ENCODE measurements around the gene CEP19.
A peak's percentile ranks its signal among the peaks of the same experiment; 100 is the strongest.

The CEP19 gene

GRCh38 chr3:196660381-196661166, 51.5 kb downstream of the CEP19 start:
- Histone ChIP-seq H3K9ac (no peak overlapping the region), H3K27me3 (ENCODE audit: control insufficient read depth, insufficient read depth, low read length) (no peaks in the 10 kb centered on the region), H3K79me2 (no peaks in the 10 kb centered on the region), H3K4me1 (peaks cover 11% of the 10 kb centered on the region), H3K27ac (no peak overlapping the region), H3K36me3 (ENCODE audit: control insufficient read depth, insufficient read depth, low read length) (no peaks in the 10 kb centered on the region), H3K9me3 (ENCODE audit: control insufficient read depth, low read length) (no peaks in the 10 kb centered on the region), H3K4me2 (ENCODE audit: low read length) (peak overlapping the region; percentile 55), H3K4me3 (ENCODE audit: low read depth, low read length) (no peak overlapping the region), H2AFZ (no peak overlapping the region)
- no peak for TF ChIP-seq CTCF (IDR thresholded peaks at IDR 0.05)

GRCh38 chr3:196659901-196660351, 52.1 kb downstream of the CEP19 start:
- Histone ChIP-seq H3K36me3 (ENCODE audit: control insufficient read depth, insufficient read depth, low read length) (no peaks in the 10 kb centered on the region), H2AFZ (no peak overlapping the region), H3K9me3 (ENCODE audit: control insufficient read depth, low read length) (no peaks in the 10 kb centered on the region), H3K4me3 (ENCODE audit: low read depth, low read length) (no peak overlapping the region), H3K27ac (no peak overlapping the region), H3K4me1 (peaks cover 11% of the 10 kb centered on the region), H3K9ac (no peak overlapping the region), H3K27me3 (ENCODE audit: control insufficient read depth, insufficient read depth, low read length) (no peaks in the 10 kb centered on the region), H3K4me2 (ENCODE audit: low read length) (no peak overlapping the region), H3K79me2 (no peaks in the 10 kb centered on the region)
- TF ChIP-seq CTCF (IDR thresholded peaks at IDR 0.05), result no peak
